Measurements from ENCODE around the gene CFAP97. TPM values are rescaled to one million over a fixed set of nuclear protein-coding genes. Genes with fewer than 3 reads are reported as not detected.
A peak's percentile ranks its signal among the peaks of the same experiment; 100 is the strongest.
"Not testable (repeated sequence)": the region's sequence is repeated elsewhere in the genome, so short reads cannot be mapped to it uniquely, and the experiment has no call there.

The CFAP97 gene
- polyA plus RNA-seq, 10 donors = 22.4 to 40.9 (median 28.8) TPM

- no peak for DNase-seq
Measured at GRCh38 chr4:185225940-185226339, 22.1 kb upstream of the CFAP97 start.

- DNase-seq = no peak
Measured at GRCh38 chr4:185224597-185224996, 20.8 kb upstream of the CFAP97 start.

- DNase-seq = peak in 1 of 3 donors; percentile 47
Measured at GRCh38 chr4:185222598-185222997, 18.8 kb upstream of the CFAP97 start.

GRCh38 chr4:185221912-185222311 lies 18.1 kb upstream of the CFAP97 start:
- DNase-seq = no peak

GRCh38 chr4:185221491-185221890 lies 17.7 kb upstream of the CFAP97 start:
- no peak for DNase-seq

- DNase-seq = peak; percentile 81 to 93 (median 83)
Measured at GRCh38 chr4:185219551-185220344, 15.9 kb upstream of the CFAP97 start.

GRCh38 chr4:185218312-185218711 lies 14.5 kb upstream of the CFAP97 start:
- DNase-seq = no peak

GRCh38 chr4:185217408-185217975 lies 13.7 kb upstream of the CFAP97 start:
- DNase-seq = peak in 1 of 3 donors; percentile 65

- DNase-seq = no peak
Measured at GRCh38 chr4:185215261-185215660, 11.5 kb upstream of the CFAP97 start.

- no peak for DNase-seq
Measured at GRCh38 chr4:185213877-185214276, 10.1 kb upstream of the CFAP97 start.

- no peak for DNase-seq
Measured at GRCh38 chr4:185212581-185212980, 8.8 kb upstream of the CFAP97 start.

- DNase-seq = no peak
Measured at GRCh38 chr4:185211641-185212040, 7.8 kb upstream of the CFAP97 start.

- no peak for DNase-seq
Measured at GRCh38 chr4:185211035-185211434, 7.2 kb upstream of the CFAP97 start.

GRCh38 chr4:185210102-185210981 lies 6.5 kb upstream of the CFAP97 start:
- DNase-seq = peak; percentile 39 to 89 (median 77)

GRCh38 chr4:185209852-185210101 lies 6.0 kb upstream of the CFAP97 start:
- not testable (repeated sequence) for DNase-seq

GRCh38 chr4:185209031-185209851 lies 5.4 kb upstream of the CFAP97 start, which contains the start of gene SNX25:
SNX25 (plus strand) TSS chr4:185209598; CDS start chr4:185209827, 229 bp downstream.
- peak; percentile 77 to 89 (median 83) for DNase-seq

GRCh38 chr4:185207466-185207865 lies 3.7 kb upstream of the CFAP97 start:
- DNase-seq = no peak

GRCh38 chr4:185205697-185206342 lies 2.0 kb upstream of the CFAP97 start:
- no peak for DNase-seq

- not testable (repeated sequence) for DNase-seq
Measured at GRCh38 chr4:185205073-185205472, 1.3 kb upstream of the CFAP97 start.

GRCh38 chr4:185204238-185204910 lies 574 bp upstream of the CFAP97 start:
- DNase-seq = peak in 1 of 3 donors; percentile 33
